COLO668 (cell line): ENCODE results near the gene SH3PXD2B.

Experiments used
- DNase-seq: peaks from one replicate; lab custom pipeline; 2025; ENCODE audit not compliant: unreplicated experiment; lab: John Stamatoyannopoulos, UW

SH3PXD2B gene

GRCh38 chr5:172280317-172280716, 174.0 kb downstream of the SH3PXD2B start:
- no peak for DNase-seq

- DNase-seq: no peak
These were observed 176.0 kb downstream of the SH3PXD2B start for GRCh38 chr5:172278356-172278755.

DNA sequence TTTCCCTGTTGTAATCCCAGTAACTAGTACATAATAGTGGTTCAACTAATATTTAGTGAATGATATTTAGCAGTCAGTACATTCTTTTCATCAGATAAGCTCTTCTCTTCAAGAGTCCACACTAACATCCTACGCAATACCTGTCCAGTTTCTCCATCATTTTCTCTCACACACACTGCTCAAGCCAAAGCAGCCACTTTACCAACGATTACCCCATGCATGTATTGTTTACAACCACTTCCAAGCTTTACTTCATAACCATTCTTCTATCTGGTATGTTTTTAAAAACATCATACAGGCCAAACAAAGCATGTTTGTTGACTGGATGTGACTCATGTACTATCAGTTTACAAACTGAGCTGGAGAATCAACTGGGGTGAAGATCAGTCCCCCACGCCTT, 178.1 kb downstream of the SH3PXD2B start:
- no peak for DNase-seq
